ENCODE results near the gene MAPRE3.

DNA sequence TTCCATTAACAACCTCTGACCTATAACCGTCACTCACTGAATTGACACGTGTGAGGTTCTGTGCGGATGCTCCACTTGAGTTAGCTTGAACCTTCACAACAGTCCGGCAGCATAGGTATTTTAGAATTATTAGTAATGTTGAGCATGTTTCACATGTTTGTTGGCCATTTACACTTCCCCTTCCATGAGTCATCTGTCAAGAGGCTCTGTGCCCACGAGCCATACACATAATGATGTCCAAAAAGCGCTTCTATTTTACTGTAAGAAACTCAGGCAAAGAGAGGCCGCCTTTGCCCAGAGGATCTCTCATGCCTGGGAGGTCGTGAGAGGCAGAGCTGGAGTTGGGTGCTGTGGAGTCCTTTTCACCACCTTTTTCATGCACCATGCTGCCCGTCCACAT lies 33.4 kb downstream of the MAPRE3 start:
- TF ChIP-seq, protein P1, sequence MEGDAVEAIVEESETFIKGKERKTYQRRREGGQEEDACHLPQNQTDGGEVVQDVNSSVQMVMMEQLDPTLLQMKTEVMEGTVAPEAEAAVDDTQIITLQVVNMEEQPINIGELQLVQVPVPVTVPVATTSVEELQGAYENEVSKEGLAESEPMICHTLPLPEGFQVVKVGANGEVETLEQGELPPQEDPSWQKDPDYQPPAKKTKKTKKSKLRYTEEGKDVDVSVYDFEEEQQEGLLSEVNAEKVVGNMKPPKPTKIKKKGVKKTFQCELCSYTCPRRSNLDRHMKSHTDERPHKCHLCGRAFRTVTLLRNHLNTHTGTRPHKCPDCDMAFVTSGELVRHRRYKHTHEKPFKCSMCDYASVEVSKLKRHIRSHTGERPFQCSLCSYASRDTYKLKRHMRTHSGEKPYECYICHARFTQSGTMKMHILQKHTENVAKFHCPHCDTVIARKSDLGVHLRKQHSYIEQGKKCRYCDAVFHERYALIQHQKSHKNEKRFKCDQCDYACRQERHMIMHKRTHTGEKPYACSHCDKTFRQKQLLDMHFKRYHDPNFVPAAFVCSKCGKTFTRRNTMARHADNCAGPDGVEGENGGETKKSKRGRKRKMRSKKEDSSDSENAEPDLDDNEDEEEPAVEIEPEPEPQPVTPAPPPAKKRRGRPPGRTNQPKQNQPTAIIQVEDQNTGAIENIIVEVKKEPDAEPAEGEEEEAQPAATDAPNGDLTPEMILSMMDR (IDR thresholded peaks at IDR 0.05) = no peak
- TF ChIP-seq POLR2AphosphoS5 (IDR thresholded peaks at IDR 0.05) = no peak
